Measurements from ENCODE around the gene ABHD16A. TPM values are rescaled to one million over a fixed set of nuclear protein-coding genes. Genes with fewer than 3 reads are reported as not detected.

The ABHD16A gene
- total and polyA plus RNA-seq, 10 of the 15 experiments (the other 5 are each of a cell fraction or from before 2014, with no cell fraction given), result 7.5 to 43.0 (median 32.9) TPM

DNA sequence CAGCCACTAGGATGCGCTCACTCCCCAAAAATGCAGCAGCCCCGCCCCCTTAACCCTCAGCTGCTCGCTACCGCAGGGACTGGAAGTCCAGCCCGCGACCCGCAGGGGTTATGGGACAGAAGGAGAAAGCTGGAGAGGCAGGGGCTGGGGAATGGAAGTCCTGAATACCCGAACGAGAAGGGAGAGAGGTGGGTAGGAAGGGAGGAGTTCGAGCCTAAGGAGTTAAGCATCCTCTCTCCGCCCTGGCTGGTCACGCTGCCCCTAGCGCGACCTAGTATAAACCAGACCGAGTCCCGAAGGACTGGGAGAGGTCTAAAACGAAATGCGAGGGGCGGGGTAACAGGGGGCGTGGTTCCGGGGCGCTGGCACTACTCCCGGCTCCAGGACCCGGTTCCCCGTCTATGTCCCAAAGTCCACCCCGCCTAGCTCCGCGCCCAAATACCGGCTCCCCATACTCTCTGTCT lies 26.4 kb upstream of the ABHD16A start:
- Histone ChIP-seq H3K9me3 (replicated peaks; ENCODE audit: control insufficient read depth, insufficient read depth, low read length) (no peaks in the 10 kb centered on the region), H3K36me3 (ENCODE audit: control insufficient read depth in 2 of 2, insufficient read depth in 2 of 2, low read length in 1 of 2) (peaks cover 6 to 15% of the 10 kb centered on the region in 2 experiments), H4K20me1 (ENCODE audit: control insufficient read depth, insufficient read depth) (0 out of 2 replicates have a peak, but pooled peaks cover 3% of the 10 kb centered on the region), H3K4me1 (ENCODE audit: control insufficient read depth, insufficient read depth, low read length) (peaks cover 33% of the 10 kb centered on the region), H3K9ac (ENCODE audit: control insufficient read depth, insufficient read depth, low read length) (peak overlapping the region; percentile 25; the same call in 1 of the 2 replicates), H3K27ac (ENCODE audit: control insufficient read depth, insufficient read depth) (peak overlapping the region; percentile 13; the same call in 1 of the 2 replicates), H2AFZ (ENCODE audit: control insufficient read depth, low read depth, low read length) (peak overlapping the region; percentile 29), H3K79me2 (ENCODE audit: control insufficient read depth, insufficient read depth, low read length) (peaks cover 16% of the 10 kb centered on the region), H3K4me3 (peak overlapping the region; percentile 78), H3K4me2 (ENCODE audit: control insufficient read depth, insufficient read depth) (peak overlapping the region; percentile 98), H3K27me3 (replicated peaks in 1 of 2; ENCODE audit: control insufficient read depth in 2 of 2, insufficient read depth in 2 of 2, low read length in 1 of 2) (no peaks in the 10 kb centered on the region)
- in situ Hi-C loops (cut with MboI) (no loop called here), intact Hi-C loops (cut with micrococcal nuclease; ENCODE audit: unreplicated experiment) (loop anchor here (1.0 to 2.0 kb wide), 3 partner anchors 39 to 97 kb away; partner anchors contain the start of gene HSPA1B)
- SMC1A ChIA-PET (ENCODE audit: uncharacterized antibody, unreplicated experiment), result interaction anchor here (0.6 to 5.3 kb wide), 13 partner anchors 9 to 107 kb away, joined by 3 to 45 read pairs (median 3); partner anchors contain the start of genes CLIC1, HSPA1A, HSPA1L and LSM2
- no TSS peak for BruUV-seq (replicated peaks)
- ATAC-seq, result peak; percentile 84
- under 1% methylated on average over 29 of the region's 29 CpGs for WGBS (ENCODE audit: insufficient coverage, insufficient replicate concordance, low lambda C conversion rate, missing lambda C conversion rate)
- POLR2A ChIA-PET, result interaction anchor here (0.9 to 2.8 kb wide), 9 partner anchors 10 to 327 kb away, joined by 3 to 30 read pairs (median 3); partner anchors contain the start of genes HSPA1B, MSH5 and NEU1
- peak; percentile 35 for DNase-seq (ENCODE audit: low read depth, low spot score)
- no peak for FAIRE-seq
- CTCF ChIA-PET, result interaction anchor here (0.6 to 15.8 kb wide), 19 partner anchors 9 to 221 kb away, joined by 3 to 208 read pairs (median 5); partner anchors contain the start of genes HSPA1B, LY6G5C, MSH5 and VARS1
- RAD21 ChIA-PET (ENCODE audit: unreplicated experiment), result interaction anchor here (0.7 to 3.6 kb wide), 18 partner anchors 10 to 466 kb away, joined by 3 to 44 read pairs (median 4); partner anchors contain the start of genes HSPA1A, HSPA1B, HSPA1L and LSM2
- TF ChIP-seq BACH1 (IDR thresholded peaks at IDR 0.05; ENCODE audit: borderline replicate concordance), result no peak
- no peak for TF ChIP-seq CREB1 (IDR thresholded peaks at IDR 0.05; ENCODE audit: low read depth)
- peak; percentile 80 for TF ChIP-seq SMC3 (IDR thresholded peaks at IDR 0.05; ENCODE audit: borderline replicate concordance, low read length)
- peak; percentile 90 for TF ChIP-seq RAD21 (IDR thresholded peaks at IDR 0.05; ENCODE audit: insufficient read depth, low read depth, low read length)
- TF ChIP-seq ESRRA (IDR thresholded peaks at IDR 0.05; ENCODE audit: low read length), result 0 out of 2 replicates have a peak, but pooled peaks have one; percentile 14
- TF ChIP-seq, protein P1, sequence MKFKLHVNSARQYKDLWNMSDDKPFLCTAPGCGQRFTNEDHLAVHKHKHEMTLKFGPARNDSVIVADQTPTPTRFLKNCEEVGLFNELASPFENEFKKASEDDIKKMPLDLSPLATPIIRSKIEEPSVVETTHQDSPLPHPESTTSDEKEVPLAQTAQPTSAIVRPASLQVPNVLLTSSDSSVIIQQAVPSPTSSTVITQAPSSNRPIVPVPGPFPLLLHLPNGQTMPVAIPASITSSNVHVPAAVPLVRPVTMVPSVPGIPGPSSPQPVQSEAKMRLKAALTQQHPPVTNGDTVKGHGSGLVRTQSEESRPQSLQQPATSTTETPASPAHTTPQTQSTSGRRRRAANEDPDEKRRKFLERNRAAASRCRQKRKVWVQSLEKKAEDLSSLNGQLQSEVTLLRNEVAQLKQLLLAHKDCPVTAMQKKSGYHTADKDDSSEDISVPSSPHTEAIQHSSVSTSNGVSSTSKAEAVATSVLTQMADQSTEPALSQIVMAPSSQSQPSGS (IDR thresholded peaks at IDR 0.05; ENCODE audit: low read length), result no peak
- TF ChIP-seq, protein P2, sequence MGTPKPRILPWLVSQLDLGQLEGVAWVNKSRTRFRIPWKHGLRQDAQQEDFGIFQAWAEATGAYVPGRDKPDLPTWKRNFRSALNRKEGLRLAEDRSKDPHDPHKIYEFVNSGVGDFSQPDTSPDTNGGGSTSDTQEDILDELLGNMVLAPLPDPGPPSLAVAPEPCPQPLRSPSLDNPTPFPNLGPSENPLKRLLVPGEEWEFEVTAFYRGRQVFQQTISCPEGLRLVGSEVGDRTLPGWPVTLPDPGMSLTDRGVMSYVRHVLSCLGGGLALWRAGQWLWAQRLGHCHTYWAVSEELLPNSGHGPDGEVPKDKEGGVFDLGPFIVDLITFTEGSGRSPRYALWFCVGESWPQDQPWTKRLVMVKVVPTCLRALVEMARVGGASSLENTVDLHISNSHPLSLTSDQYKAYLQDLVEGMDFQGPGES (IDR thresholded peaks at IDR 0.05), result 0 out of 2 replicates have a peak, but pooled peaks have one; percentile 50
- no peak for TF ChIP-seq ZNF217 (IDR thresholded peaks at IDR 0.05)
- no peak for TF ChIP-seq GABPA (IDR thresholded peaks at IDR 0.05; ENCODE audit: low read depth)
- no peak for TF ChIP-seq CBX5 (IDR thresholded peaks at IDR 0.05; ENCODE audit: low read depth)
- no peak for TF ChIP-seq BMI1 (IDR thresholded peaks at IDR 0.05; ENCODE audit: borderline replicate concordance)
- TF ChIP-seq HDGF (IDR thresholded peaks at IDR 0.05), result no peak
- TF ChIP-seq RELA (IDR thresholded peaks at IDR 0.05; ENCODE audit: borderline replicate concordance, partially characterized antibody), result no peak
- TF ChIP-seq, protein P3, sequence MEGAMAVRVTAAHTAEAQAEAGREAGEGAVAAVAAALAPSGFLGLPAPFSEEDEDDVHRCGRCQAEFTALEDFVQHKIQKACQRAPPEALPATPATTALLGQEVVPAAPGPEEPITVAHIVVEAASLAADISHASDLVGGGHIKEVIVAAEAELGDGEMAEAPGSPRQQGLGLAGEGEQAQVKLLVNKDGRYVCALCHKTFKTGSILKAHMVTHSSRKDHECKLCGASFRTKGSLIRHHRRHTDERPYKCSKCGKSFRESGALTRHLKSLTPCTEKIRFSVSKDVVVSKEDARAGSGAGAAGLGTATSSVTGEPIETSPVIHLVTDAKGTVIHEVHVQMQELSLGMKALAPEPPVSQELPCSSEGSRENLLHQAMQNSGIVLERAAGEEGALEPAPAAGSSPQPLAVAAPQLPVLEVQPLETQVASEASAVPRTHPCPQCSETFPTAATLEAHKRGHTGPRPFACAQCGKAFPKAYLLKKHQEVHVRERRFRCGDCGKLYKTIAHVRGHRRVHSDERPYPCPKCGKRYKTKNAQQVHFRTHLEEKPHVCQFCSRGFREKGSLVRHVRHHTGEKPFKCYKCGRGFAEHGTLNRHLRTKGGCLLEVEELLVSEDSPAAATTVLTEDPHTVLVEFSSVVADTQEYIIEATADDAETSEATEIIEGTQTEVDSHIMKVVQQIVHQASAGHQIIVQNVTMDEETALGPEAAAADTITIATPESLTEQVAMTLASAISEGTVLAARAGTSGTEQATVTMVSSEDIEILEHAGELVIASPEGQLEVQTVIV (IDR thresholded peaks at IDR 0.05; ENCODE audit: borderline replicate concordance, partially characterized antibody), result no peak
- no peak for TF ChIP-seq PAX8 (IDR thresholded peaks at IDR 0.05)
- TF ChIP-seq, protein P4, sequence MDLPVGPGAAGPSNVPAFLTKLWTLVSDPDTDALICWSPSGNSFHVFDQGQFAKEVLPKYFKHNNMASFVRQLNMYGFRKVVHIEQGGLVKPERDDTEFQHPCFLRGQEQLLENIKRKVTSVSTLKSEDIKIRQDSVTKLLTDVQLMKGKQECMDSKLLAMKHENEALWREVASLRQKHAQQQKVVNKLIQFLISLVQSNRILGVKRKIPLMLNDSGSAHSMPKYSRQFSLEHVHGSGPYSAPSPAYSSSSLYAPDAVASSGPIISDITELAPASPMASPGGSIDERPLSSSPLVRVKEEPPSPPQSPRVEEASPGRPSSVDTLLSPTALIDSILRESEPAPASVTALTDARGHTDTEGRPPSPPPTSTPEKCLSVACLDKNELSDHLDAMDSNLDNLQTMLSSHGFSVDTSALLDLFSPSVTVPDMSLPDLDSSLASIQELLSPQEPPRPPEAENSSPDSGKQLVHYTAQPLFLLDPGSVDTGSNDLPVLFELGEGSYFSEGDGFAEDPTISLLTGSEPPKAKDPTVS (IDR thresholded peaks at IDR 0.05; ENCODE audit: low read depth, low read length), result no peak
